C4-2B (cell line): ENCODE measurements around the gene ATG2A.

Experiments
- CTCF ChIP-seq: fragments of 450-650 bp; conservative IDR thresholded peaks from 2 replicates; pipeline ENCODE4 v1.5.1; 2017; ENCODE audit warnings: mild to moderate bottlenecking
- ZFX ChIP-seq: fragments of 450-650 bp; IDR thresholded peaks from 2 replicates; pipeline ENCODE4 v1.6.1; 2017

- TF ChIP-seq CTCF = no peak
- no peak for TF ChIP-seq ZFX
Observed at GRCh38 chr11:64861227-64861975, 55.6 kb downstream of the ATG2A start.
